ENCODE results near the gene ALDH1L1.

DNA sequence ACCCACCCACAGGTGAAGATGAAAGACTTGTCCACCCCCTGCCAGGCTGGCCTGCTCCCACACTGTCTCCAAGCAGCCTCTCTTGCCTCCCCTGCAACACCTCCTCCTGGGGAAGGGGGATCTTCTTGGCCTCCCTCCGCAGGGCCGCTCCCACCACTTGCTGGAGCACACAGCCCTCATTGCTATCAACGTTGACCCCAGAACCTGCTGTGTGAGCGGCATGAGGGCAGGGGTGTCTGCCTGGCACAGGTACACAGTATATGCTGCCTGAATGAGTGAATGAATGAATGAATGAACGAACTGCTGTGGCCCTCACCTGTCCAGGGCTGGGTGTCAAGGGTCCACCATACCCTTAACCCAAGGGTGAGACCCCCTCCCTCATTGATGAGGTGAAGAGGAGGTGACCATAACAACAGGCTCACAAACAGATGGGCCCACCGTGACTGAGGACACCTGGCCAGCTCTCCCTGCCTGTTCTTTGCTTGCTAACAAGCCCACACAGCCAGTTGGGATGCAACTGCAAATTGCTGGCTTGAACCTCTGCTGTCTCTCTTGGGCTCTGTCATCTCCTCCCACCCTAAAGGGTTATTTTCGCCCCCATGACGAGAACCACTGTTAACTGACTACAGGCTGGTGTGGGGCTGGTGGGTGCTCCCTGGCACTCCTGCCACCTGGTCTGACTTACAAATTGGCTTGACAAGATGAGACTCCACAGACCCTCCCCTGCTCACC, 118.9 kb downstream of the ALDH1L1 start:
- no peak for TF ChIP-seq EZH2phosphoT487 (IDR thresholded peaks at IDR 0.05; ENCODE audit: unreplicated experiment)
- TF ChIP-seq, protein P1, sequence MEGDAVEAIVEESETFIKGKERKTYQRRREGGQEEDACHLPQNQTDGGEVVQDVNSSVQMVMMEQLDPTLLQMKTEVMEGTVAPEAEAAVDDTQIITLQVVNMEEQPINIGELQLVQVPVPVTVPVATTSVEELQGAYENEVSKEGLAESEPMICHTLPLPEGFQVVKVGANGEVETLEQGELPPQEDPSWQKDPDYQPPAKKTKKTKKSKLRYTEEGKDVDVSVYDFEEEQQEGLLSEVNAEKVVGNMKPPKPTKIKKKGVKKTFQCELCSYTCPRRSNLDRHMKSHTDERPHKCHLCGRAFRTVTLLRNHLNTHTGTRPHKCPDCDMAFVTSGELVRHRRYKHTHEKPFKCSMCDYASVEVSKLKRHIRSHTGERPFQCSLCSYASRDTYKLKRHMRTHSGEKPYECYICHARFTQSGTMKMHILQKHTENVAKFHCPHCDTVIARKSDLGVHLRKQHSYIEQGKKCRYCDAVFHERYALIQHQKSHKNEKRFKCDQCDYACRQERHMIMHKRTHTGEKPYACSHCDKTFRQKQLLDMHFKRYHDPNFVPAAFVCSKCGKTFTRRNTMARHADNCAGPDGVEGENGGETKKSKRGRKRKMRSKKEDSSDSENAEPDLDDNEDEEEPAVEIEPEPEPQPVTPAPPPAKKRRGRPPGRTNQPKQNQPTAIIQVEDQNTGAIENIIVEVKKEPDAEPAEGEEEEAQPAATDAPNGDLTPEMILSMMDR (conservative IDR thresholded peaks at IDR 0.05; ENCODE audit: low read depth in 2 of 2) = no peak
- TF ChIP-seq, protein P2, sequence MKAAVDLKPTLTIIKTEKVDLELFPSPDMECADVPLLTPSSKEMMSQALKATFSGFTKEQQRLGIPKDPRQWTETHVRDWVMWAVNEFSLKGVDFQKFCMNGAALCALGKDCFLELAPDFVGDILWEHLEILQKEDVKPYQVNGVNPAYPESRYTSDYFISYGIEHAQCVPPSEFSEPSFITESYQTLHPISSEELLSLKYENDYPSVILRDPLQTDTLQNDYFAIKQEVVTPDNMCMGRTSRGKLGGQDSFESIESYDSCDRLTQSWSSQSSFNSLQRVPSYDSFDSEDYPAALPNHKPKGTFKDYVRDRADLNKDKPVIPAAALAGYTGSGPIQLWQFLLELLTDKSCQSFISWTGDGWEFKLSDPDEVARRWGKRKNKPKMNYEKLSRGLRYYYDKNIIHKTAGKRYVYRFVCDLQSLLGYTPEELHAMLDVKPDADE (IDR thresholded peaks at IDR 0.05) = no peak
- TF ChIP-seq EZH2 (IDR thresholded peaks at IDR 0.05; ENCODE audit: low read depth, unreplicated experiment) = no peak
- no peak for TF ChIP-seq JUNB (IDR thresholded peaks at IDR 0.05; ENCODE audit: unreplicated experiment)
- TF ChIP-seq POLR2AphosphoS5 (IDR thresholded peaks at IDR 0.05; ENCODE audit: low read depth) = no peak
- TF ChIP-seq CREB1 (CRISPR knock-in tag; IDR thresholded peaks at IDR 0.05; ENCODE audit: low read depth) = no peak
- no peak for TF ChIP-seq ZNF331 (CRISPR knock-in tag; IDR thresholded peaks at IDR 0.05; ENCODE audit: low read depth)
- no peak for TF ChIP-seq STAT1 (IDR thresholded peaks at IDR 0.05; ENCODE audit: unreplicated experiment)
- no peak for TF ChIP-seq NANOG (IDR thresholded peaks at IDR 0.05; ENCODE audit: borderline replicate concordance)
- TF ChIP-seq, protein P3, sequence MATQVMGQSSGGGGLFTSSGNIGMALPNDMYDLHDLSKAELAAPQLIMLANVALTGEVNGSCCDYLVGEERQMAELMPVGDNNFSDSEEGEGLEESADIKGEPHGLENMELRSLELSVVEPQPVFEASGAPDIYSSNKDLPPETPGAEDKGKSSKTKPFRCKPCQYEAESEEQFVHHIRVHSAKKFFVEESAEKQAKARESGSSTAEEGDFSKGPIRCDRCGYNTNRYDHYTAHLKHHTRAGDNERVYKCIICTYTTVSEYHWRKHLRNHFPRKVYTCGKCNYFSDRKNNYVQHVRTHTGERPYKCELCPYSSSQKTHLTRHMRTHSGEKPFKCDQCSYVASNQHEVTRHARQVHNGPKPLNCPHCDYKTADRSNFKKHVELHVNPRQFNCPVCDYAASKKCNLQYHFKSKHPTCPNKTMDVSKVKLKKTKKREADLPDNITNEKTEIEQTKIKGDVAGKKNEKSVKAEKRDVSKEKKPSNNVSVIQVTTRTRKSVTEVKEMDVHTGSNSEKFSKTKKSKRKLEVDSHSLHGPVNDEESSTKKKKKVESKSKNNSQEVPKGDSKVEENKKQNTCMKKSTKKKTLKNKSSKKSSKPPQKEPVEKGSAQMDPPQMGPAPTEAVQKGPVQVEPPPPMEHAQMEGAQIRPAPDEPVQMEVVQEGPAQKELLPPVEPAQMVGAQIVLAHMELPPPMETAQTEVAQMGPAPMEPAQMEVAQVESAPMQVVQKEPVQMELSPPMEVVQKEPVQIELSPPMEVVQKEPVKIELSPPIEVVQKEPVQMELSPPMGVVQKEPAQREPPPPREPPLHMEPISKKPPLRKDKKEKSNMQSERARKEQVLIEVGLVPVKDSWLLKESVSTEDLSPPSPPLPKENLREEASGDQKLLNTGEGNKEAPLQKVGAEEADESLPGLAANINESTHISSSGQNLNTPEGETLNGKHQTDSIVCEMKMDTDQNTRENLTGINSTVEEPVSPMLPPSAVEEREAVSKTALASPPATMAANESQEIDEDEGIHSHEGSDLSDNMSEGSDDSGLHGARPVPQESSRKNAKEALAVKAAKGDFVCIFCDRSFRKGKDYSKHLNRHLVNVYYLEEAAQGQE (IDR thresholded peaks at IDR 0.05; ENCODE audit: unreplicated experiment) = no peak
- no peak for TF ChIP-seq ZNF114 (CRISPR knock-in tag; IDR thresholded peaks at IDR 0.05)
- TF ChIP-seq, protein P4, sequence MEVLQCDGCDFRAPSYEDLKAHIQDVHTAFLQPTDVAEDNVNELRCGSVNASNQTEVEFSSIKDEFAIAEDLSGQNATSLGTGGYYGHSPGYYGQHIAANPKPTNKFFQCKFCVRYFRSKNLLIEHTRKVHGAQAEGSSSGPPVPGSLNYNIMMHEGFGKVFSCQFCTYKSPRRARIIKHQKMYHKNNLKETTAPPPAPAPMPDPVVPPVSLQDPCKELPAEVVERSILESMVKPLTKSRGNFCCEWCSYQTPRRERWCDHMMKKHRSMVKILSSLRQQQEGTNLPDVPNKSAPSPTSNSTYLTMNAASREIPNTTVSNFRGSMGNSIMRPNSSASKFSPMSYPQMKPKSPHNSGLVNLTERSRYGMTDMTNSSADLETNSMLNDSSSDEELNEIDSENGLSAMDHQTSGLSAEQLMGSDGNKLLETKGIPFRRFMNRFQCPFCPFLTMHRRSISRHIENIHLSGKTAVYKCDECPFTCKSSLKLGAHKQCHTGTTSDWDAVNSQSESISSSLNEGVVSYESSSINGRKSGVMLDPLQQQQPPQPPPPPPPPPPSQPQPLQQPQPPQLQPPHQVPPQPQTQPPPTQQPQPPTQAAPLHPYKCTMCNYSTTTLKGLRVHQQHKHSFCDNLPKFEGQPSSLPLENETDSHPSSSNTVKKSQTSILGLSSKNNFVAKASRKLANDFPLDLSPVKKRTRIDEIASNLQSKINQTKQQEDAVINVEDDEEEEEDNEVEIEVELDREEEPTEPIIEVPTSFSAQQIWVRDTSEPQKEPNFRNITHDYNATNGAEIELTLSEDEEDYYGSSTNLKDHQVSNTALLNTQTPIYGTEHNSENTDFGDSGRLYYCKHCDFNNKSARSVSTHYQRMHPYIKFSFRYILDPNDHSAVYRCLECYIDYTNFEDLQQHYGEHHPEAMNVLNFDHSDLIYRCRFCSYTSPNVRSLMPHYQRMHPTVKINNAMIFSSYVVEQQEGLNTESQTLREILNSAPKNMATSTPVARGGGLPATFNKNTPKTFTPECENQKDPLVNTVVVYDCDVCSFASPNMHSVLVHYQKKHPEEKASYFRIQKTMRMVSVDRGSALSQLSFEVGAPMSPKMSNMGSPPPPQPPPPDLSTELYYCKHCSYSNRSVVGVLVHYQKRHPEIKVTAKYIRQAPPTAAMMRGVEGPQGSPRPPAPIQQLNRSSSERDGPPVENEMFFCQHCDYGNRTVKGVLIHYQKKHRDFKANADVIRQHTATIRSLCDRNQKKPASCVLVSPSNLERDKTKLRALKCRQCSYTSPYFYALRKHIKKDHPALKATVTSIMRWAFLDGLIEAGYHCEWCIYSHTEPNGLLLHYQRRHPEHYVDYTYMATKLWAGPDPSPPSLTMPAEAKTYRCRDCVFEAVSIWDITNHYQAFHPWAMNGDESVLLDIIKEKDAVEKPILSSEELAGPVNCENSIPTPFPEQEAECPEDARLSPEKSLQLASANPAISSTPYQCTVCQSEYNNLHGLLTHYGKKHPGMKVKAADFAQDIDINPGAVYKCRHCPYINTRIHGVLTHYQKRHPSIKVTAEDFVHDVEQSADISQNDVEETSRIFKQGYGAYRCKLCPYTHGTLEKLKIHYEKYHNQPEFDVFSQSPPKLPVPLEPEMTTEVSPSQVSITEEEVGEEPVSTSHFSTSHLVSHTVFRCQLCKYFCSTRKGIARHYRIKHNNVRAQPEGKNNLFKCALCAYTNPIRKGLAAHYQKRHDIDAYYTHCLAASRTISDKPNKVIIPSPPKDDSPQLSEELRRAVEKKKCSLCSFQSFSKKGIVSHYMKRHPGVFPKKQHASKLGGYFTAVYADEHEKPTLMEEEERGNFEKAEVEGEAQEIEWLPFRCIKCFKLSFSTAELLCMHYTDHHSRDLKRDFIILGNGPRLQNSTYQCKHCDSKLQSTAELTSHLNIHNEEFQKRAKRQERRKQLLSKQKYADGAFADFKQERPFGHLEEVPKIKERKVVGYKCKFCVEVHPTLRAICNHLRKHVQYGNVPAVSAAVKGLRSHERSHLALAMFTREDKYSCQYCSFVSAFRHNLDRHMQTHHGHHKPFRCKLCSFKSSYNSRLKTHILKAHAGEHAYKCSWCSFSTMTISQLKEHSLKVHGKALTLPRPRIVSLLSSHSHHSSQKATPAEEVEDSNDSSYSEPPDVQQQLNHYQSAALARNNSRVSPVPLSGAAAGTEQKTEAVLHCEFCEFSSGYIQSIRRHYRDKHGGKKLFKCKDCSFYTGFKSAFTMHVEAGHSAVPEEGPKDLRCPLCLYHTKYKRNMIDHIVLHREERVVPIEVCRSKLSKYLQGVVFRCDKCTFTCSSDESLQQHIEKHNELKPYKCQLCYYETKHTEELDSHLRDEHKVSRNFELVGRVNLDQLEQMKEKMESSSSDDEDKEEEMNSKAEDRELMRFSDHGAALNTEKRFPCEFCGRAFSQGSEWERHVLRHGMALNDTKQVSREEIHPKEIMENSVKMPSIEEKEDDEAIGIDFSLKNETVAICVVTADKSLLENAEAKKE (CRISPR knock-in tag; IDR thresholded peaks at IDR 0.05) = no peak
